SJCRH30 (cell line): ENCODE results near the gene LIN37. TPM values are rescaled to one million over a fixed set of nuclear protein-coding genes. Genes with fewer than 3 reads are reported as not detected.

ENCODE experiments used
- DNase-seq, 2 experiments: peaks; one replicate each; pipeline ENCODE4 v3.0.0-alpha.2; 2015 to 2020
- H3K27ac ChIP-seq: fragments of 250-450 bp; sonication (Bioruptor Pico); 2 replicates; pipeline ENCODE4 v1.5.1; 2020; ENCODE audit warnings: mild to moderate bottlenecking, moderate library complexity
- H3K27me3 ChIP-seq: fragments of 250-450 bp; sonication (Bioruptor Pico); 2 replicates; pipeline ENCODE4 v1.5.1; 2020; ENCODE audit warnings: mild to moderate bottlenecking, moderate library complexity
- H3K36me3 ChIP-seq: fragments of 250-450 bp; sonication (Bioruptor Pico); 2 replicates; pipeline ENCODE4 v1.5.1; 2020; ENCODE audit warnings: mild to moderate bottlenecking, moderate library complexity
- H3K4me1 ChIP-seq: fragments of 250-450 bp; sonication (Bioruptor Pico); 2 replicates; pipeline ENCODE4 v1.5.1; 2020; ENCODE audit warnings: mild to moderate bottlenecking, moderate library complexity
- H3K4me3 ChIP-seq: fragments of 250-450 bp; sonication (Bioruptor Pico); 2 replicates; pipeline ENCODE4 v1.5.1; 2020; ENCODE audit warnings: mild to moderate bottlenecking, moderate library complexity
- H3K9me3 ChIP-seq: fragments of 250-450 bp; sonication (Bioruptor Pico); replicated peaks from 2 replicates; pipeline ENCODE4 v1.5.1; 2020; ENCODE audit warnings: mild to moderate bottlenecking, moderate library complexity
- total RNA-seq: library from RNA; depleted of rRNA; stranded (reverse); fragments of >200 nt; shearing (Covaris generic); gene quantifications from 2 replicates; pipeline ENCODE4 v1.2.3, GENCODE V29; 2014; rRNA removed

Gene LIN37
- total RNA-seq, 1 experiment from 2014 or later: 4.9 TPM

- Histone ChIP-seq H3K36me3 (no peaks in the 10 kb centered on the region), H3K27ac (no peak overlapping the region), H3K27me3 (no peaks in the 10 kb centered on the region), H3K4me1 (no peaks in the 10 kb centered on the region), H3K9me3 (no peaks in the 10 kb centered on the region), H3K4me3 (no peak overlapping the region)
- no peak for DNase-seq
These were observed 53.5 kb downstream of the LIN37 start for GRCh38 chr19:35801828-35802227.

Other genes with a start within 250 kb of the LIN37 start
- gene DMKN, start 234.9 kb upstream of the LIN37 start, total RNA-seq: not detected in 2 replicates
- gene SBSN, start 220.3 kb upstream of the LIN37 start, total RNA-seq: not detected in 2 replicates
- not detected in 2 replicates for gene GAPDHS, start 215.1 kb upstream of the LIN37 start, total RNA-seq
- 110 TPM in 2 replicates for gene TMEM147, start 202.9 kb upstream of the LIN37 start, total RNA-seq
- gene ATP4A, start 184.9 kb upstream of the LIN37 start, total RNA-seq: 0.14 TPM in 1 of 2 replicates, not detected in the other
- gene PMIS2, start 162.4 kb upstream of the LIN37 start, total RNA-seq: not detected in 2 replicates
- 17.2 and 22.7 TPM in 2 replicates for gene HAUS5, start 135.8 kb upstream of the LIN37 start, total RNA-seq
- 69.9 and 71.3 TPM in 2 replicates for gene RBM42, start 119.5 kb upstream of the LIN37 start, total RNA-seq
- 2.4 and 4.1 TPM in 2 replicates for gene ETV2, start 106.8 kb upstream of the LIN37 start, total RNA-seq
- 436 and 590 TPM in 2 replicates for gene COX6B1, start 100.3 kb upstream of the LIN37 start, total RNA-seq
- gene UPK1A, start 82.1 kb upstream of the LIN37 start, total RNA-seq: not detected in 2 replicates
- not detected in 2 replicates for gene ZBTB32, start 44.0 kb upstream of the LIN37 start, total RNA-seq
- 13.1 and 15.1 TPM in 2 replicates for gene KMT2B, start 30.6 kb upstream of the LIN37 start, total RNA-seq
- 4.3 and 10.3 TPM in 2 replicates for gene IGFLR1, start 6.1 kb upstream of the LIN37 start, total RNA-seq
- gene U2AF1L4, start 3.2 kb upstream of the LIN37 start, total RNA-seq: 9.7 and 11.4 TPM in 2 replicates
- 37.7 and 47.2 TPM in 2 replicates for gene PSENEN, start 2.9 kb upstream of the LIN37 start, total RNA-seq
- not detected in 2 replicates for gene HSPB6, start 8.5 kb downstream of the LIN37 start, total RNA-seq
- gene PROSER3, start 9.6 kb downstream of the LIN37 start, total RNA-seq: 10.0 and 11.1 TPM in 2 replicates
- 8.9 and 10.5 TPM in 2 replicates for gene ARHGAP33, start 27.0 kb downstream of the LIN37 start, total RNA-seq
- gene PRODH2, start 64.3 kb downstream of the LIN37 start, total RNA-seq: not detected in 2 replicates
- gene NPHS1, start 103.9 kb downstream of the LIN37 start, total RNA-seq: not detected in 2 replicates
- gene KIRREL2, start 108.3 kb downstream of the LIN37 start, total RNA-seq: not detected in 2 replicates
- gene APLP1, start 120.0 kb downstream of the LIN37 start, total RNA-seq: 32.1 and 32.7 TPM in 2 replicates
- gene NFKBID, start 152.0 kb downstream of the LIN37 start, total RNA-seq: 6.2 and 7.3 TPM in 2 replicates
- not detected in 2 replicates for gene HCST, start 154.0 kb downstream of the LIN37 start, total RNA-seq
- gene TYROBP, start 159.7 kb downstream of the LIN37 start, total RNA-seq: not detected in 2 replicates
- 5.1 and 10.2 TPM in 2 replicates for gene LRFN3, start 187.8 kb downstream of the LIN37 start, total RNA-seq
- gene SDHAF1, start 246.6 kb downstream of the LIN37 start, total RNA-seq: 21.6 and 27.9 TPM in 2 replicates